Rectal smooth muscle tissue (tissue), 1 donor: ENCODE data around the gene SPATS2.

Experiments
- H3K27ac ChIP-seq: one replicate; pipeline ENCODE4 v1.7.0; 2013; ENCODE audit warnings: low read depth, low read length, inconsistent platforms
- H3K27me3 ChIP-seq: one replicate; pipeline ENCODE4 v1.7.0; 2013; ENCODE audit warnings: low read length; ENCODE audit not compliant: control insufficient read depth, insufficient read depth
- H3K36me3 ChIP-seq: one replicate; pipeline ENCODE4 v1.7.0; 2013; ENCODE audit warnings: low read length; ENCODE audit not compliant: control insufficient read depth, insufficient read depth
- H3K4me1 ChIP-seq: one replicate; pipeline ENCODE4 v1.7.0; 2013; ENCODE audit warnings: low read length; ENCODE audit not compliant: control insufficient read depth, insufficient read depth
- H3K4me3 ChIP-seq: one replicate; pipeline ENCODE4 v1.7.0; 2013; ENCODE audit warnings: low read length
- H3K9ac ChIP-seq: one replicate; pipeline ENCODE4 v1.7.0; 2013; ENCODE audit warnings: low read length

Gene SPATS2

DNA sequence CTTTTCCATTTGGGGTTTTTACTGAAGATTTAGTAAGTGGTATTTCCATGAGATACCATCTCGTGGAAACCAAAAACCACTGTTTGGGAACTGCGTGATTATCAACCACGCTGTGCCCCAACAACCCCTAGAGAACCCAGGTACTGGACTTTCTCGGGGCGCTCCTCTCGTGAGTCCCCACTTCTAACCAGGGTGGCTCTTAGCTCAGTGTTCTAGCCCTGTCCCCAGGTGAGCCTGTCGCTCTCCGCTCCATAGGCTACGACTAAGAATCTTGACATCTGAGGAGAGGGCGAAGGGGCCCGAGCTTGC is 200.0 kb downstream of the SPATS2 start:
- H3K27ac ChIP-seq: peak overlapping the region; percentile 90
- H3K4me1 ChIP-seq: peaks cover 10% of the 10 kb centered on the region
- peak overlapping the region; percentile 94 for H3K4me3 ChIP-seq
- H3K36me3 ChIP-seq: peaks cover 18% of the 10 kb centered on the region
- no peaks in the 10 kb centered on the region for H3K27me3 ChIP-seq
- H3K9ac ChIP-seq: peak overlapping the region; percentile 85

GRCh38 chr12:49567611-49568441 is 200.6 kb downstream of the SPATS2 start, which contains the start of gene MCRS1:
TSS of gene MCRS1 (minus strand) at chr12:49568142. CDS start at chr12:49566731, 1,411 bp downstream.
- peak within 1 kb of the TSS; percentile 94 for H3K4me3 ChIP-seq
- H3K4me1 ChIP-seq: peaks cover 10% of the 10 kb centered on the region

GRCh38 chr12:49568442-49569162 is 201.3 kb downstream of the SPATS2 start:
- Histone ChIP-seq H3K27ac (no peak overlapping the region), H3K36me3 (peaks cover 11% of the 10 kb centered on the region), H3K9ac (no peak overlapping the region), H3K4me1 (peaks cover 10% of the 10 kb centered on the region), H3K27me3 (no peaks in the 10 kb centered on the region), H3K4me3 (peak overlapping the region; percentile 94)

More at GRCh38 chr12:49567611-49568441, 200.6 kb downstream of the SPATS2 start, which contains the start of gene MCRS1:
- Histone ChIP-seq H3K36me3 (peaks cover 15% of the 10 kb centered on the region), H3K9ac (peak within 1 kb of the TSS; percentile 85), H3K27ac (peak within 1 kb of the TSS; percentile 90), H3K27me3 (no peaks in the 10 kb centered on the region)
